HepG2 (cell line): ENCODE results near the gene ABI2. TPM values are rescaled to one million over a fixed set of nuclear protein-coding genes. Genes with fewer than 3 reads are reported as not detected.

Source experiments
- ARNT ChIP-seq: fragments of 450-650 bp; IDR thresholded peaks from 2 replicates; pipeline ENCODE4 v1.6.1; 2017
- ATF4 ChIP-seq, 2 experiments: fragments of 450-650 bp in 1 of 2; sonication (generic) in 1 of 2; formaldehyde crosslinking; IDR thresholded peaks; 2 replicates each; pipeline versions ENCODE4 v1.5.0 to v1.8.0; 2020 to 2022; ENCODE audit warnings: mild to moderate bottlenecking in 1 of 2, missing genetic modification reagents in 1 of 2
- CHD2 ChIP-seq: IDR thresholded peaks from 2 replicates; pipeline ENCODE4 v1.6.1; 2011; ENCODE audit warnings: low read depth, low read length, improper control_type of control experiment
- HMGXB4 ChIP-seq, 2 experiments: sonication (generic) in 1 of 2; formaldehyde crosslinking in 1 of 2; IDR thresholded peaks; 2 replicates each; pipeline versions ENCODE4 v1.4.0 to v1.6.1; 2018 to 2020; ENCODE audit warnings: missing genetic modification reagents in 2 of 2, borderline replicate concordance in 1 of 2, low read depth in 1 of 2, mild to moderate bottlenecking in 1 of 2, missing biosample characterization in 1 of 2
- ISL2 ChIP-seq: sonication (generic); formaldehyde crosslinking; IDR thresholded peaks from 2 replicates; pipeline ENCODE4 v1.5.0; 2020; ENCODE audit warnings: missing genetic modification reagents
- ISX ChIP-seq: sonication (generic); formaldehyde crosslinking; conservative IDR thresholded peaks from 2 replicates; pipeline ENCODE4 v1.5.0; 2020; ENCODE audit warnings: missing genetic modification reagents
- MTA1 ChIP-seq: sonication (generic); formaldehyde crosslinking; IDR thresholded peaks from 2 replicates; pipeline ENCODE4 v1.4.0; 2020; ENCODE audit warnings: missing genetic modification reagents, mild to moderate bottlenecking, borderline replicate concordance
- NCOA5 ChIP-seq: sonication (generic); formaldehyde crosslinking; IDR thresholded peaks from 2 replicates; pipeline ENCODE4 v1.4.0; 2020; ENCODE audit warnings: missing genetic modification reagents
- PREB ChIP-seq: sonication (generic); formaldehyde crosslinking; IDR thresholded peaks from 2 replicates; pipeline ENCODE4 v1.4.0; 2020; ENCODE audit warnings: missing genetic modification reagents
- RFXAP ChIP-seq: sonication (generic); formaldehyde crosslinking; IDR thresholded peaks from 2 replicates; pipeline ENCODE4 v1.4.0; 2020; ENCODE audit warnings: missing genetic modification reagents, borderline replicate concordance
- SALL1 ChIP-seq: sonication (generic); formaldehyde crosslinking; IDR thresholded peaks from 2 replicates; pipeline ENCODE4 v1.8.0; 2022; ENCODE audit warnings: mild to moderate bottlenecking, missing genetic modification reagents
- TGIF2 ChIP-seq: IDR thresholded peaks from 2 replicates; pipeline ENCODE4 v1.6.1; 2016; ENCODE audit warnings: control low read depth, missing compliant biosample characterization
- ZNF205 ChIP-seq: IDR thresholded peaks from 2 replicates; pipeline ENCODE4 v1.6.1; 2018; ENCODE audit warnings: missing biosample characterization, missing genetic modification reagents
- ZNF574 ChIP-seq: sonication (generic); formaldehyde crosslinking; IDR thresholded peaks from 2 replicates; pipeline ENCODE4 v1.4.0; 2020; ENCODE audit warnings: missing genetic modification reagents
- ZNF576 ChIP-seq: sonication (generic); formaldehyde crosslinking; IDR thresholded peaks from 2 replicates; pipeline ENCODE4 v1.4.0; 2020; ENCODE audit warnings: mild to moderate bottlenecking, missing genetic modification reagents
- ZNF615 ChIP-seq: sonication (generic); formaldehyde crosslinking; IDR thresholded peaks from 2 replicates; pipeline ENCODE4 v1.5.0; 2020; ENCODE audit warnings: mild to moderate bottlenecking, missing genetic modification reagents, borderline replicate concordance
- ZNF619 ChIP-seq: sonication (generic); formaldehyde crosslinking; IDR thresholded peaks from 2 replicates; pipeline ENCODE4 v1.4.0; 2020; ENCODE audit warnings: mild to moderate bottlenecking, missing genetic modification reagents
- ZNF709 ChIP-seq: sonication (generic); formaldehyde crosslinking; IDR thresholded peaks from 2 replicates; pipeline ENCODE4 v1.5.0; 2020; ENCODE audit warnings: mild to moderate bottlenecking, missing genetic modification reagents
- ZNF724P ChIP-seq: sonication (generic); formaldehyde crosslinking; IDR thresholded peaks from 2 replicates; pipeline ENCODE4 v1.8.0; 2022; ENCODE audit warnings: missing genetic modification reagents, borderline replicate concordance
- ZNF749 ChIP-seq: sonication (generic); formaldehyde crosslinking; IDR thresholded peaks from 2 replicates; pipeline ENCODE4 v1.8.0; 2022; ENCODE audit warnings: mild to moderate bottlenecking, missing genetic modification reagents, moderate library complexity, borderline replicate concordance
- ZNF780A ChIP-seq: sonication (generic); formaldehyde crosslinking; IDR thresholded peaks from 2 replicates; pipeline ENCODE4 v1.8.0; 2022; ENCODE audit warnings: mild to moderate bottlenecking, missing genetic modification reagents, moderate library complexity
- ZNF883 ChIP-seq: sonication (generic); formaldehyde crosslinking; IDR thresholded peaks from 2 replicates; pipeline ENCODE4 v1.5.1; 2020; ENCODE audit warnings: mild to moderate bottlenecking, missing genetic modification reagents; ENCODE audit errors: not compliant biosample characterization
- polyA plus RNA-seq, 8 experiments: library from polyadenylated mRNA; depleted of rRNA in 3 of 8; stranded (reverse) in 7 of 8; unstranded in 1 of 8; fragments of >200 nt; fragmentation: Illumina TruSeq in 4 of 8; extraction: Trizol in 4 of 8; gene quantifications; 2 replicates each; pipeline versions ENCODE4 v1.2.1 to v1.2.3, GENCODE V29; 2011 to 2016; ENCODE audit warnings: low read depth in 4 of 8, missing spikeins in 1 of 8, mixed read lengths in 1 of 8; ENCODE audit not compliant: insufficient read depth in 1 of 8
- total RNA-seq, 5 experiments: library from RNA; depleted of rRNA; stranded (reverse); fragments of >200 nt; fragmentation: Illumina TruSeq; extraction: Trizol; gene quantifications; 2 replicates each; pipeline ENCODE4 v1.2.3, GENCODE V29; 2016; ENCODE audit warnings: low read depth in 1 of 5

ABI2 gene
- total and polyA plus RNA-seq, 2 of the 13 experiments (the other 11 are each of a cell fraction or from before 2014, with no cell fraction given): 28.4 to 32.4 TPM

GRCh38 chr2:203327901-203328759, at the start of gene ABI2 (continued):
- peak; percentile 93; the same call in 1 of the 2 replicates for TF ChIP-seq MTA1 (CRISPR knock-in tag)
- no peak for TF ChIP-seq ISX (CRISPR knock-in tag)
- TF ChIP-seq SALL1 (CRISPR knock-in tag): peak; percentile 84; the same call in 1 of the 2 replicates
- 0 out of 2 replicates have a peak, but pooled peaks have one; percentile 22 for TF ChIP-seq ZNF724P (CRISPR knock-in tag)
- no peak for TF ChIP-seq ZNF576 (CRISPR knock-in tag)
- TF ChIP-seq CHD2: peak; percentile 86
- no peak for TF ChIP-seq PREB
- peak; percentile 85; the same call in 1 of the 2 replicates for TF ChIP-seq ZNF709
- peak; percentile 60 for TF ChIP-seq TGIF2 (CRISPR knock-in tag)
- no peak for TF ChIP-seq NCOA5 (CRISPR knock-in tag)
- no peak for TF ChIP-seq ZNF615 (CRISPR knock-in tag)
- TF ChIP-seq ZNF749: peak; percentile 30; the same call in 1 of the 2 replicates
- peak; percentile 83; the same call in 1 of the 2 replicates for TF ChIP-seq ISL2 (CRISPR knock-in tag)
- peak; percentile 74; the same call in 1 of the 2 replicates for TF ChIP-seq RFXAP (CRISPR knock-in tag)
- TF ChIP-seq ZNF883 (CRISPR knock-in tag): peak; percentile 73
- TF ChIP-seq ARNT: no peak
- TF ChIP-seq ZNF574 (CRISPR knock-in tag): peak; percentile 63; the same call in 1 of the 2 replicates
- peak; percentile 41 to 63; a peak in 1 of 4 replicates for TF ChIP-seq HMGXB4 (CRISPR knock-in tag; IDR thresholded peaks at IDR 0.05; ENCODE audit: borderline replicate concordance in 1 of 2, low read depth in 1 of 2)
- TF ChIP-seq ZNF619 (CRISPR knock-in tag): no peak; the same call in 1 of the 2 replicates
- 0 out of 2 replicates have a peak, but pooled peaks have one; percentile 51 for TF ChIP-seq ZNF205 (CRISPR knock-in tag)
- peak; percentile 59; the same call in 1 of the 2 replicates for TF ChIP-seq ZNF780A
- TF ChIP-seq ATF4 (CRISPR knock-in tag; IDR thresholded peaks at IDR 0.05): peak in 1 of 2 experiments; percentile 45; a peak in 2 of 4 replicates
